Measurements from ENCODE around the gene ZFYVE19.

ZFYVE19 gene

DNA sequence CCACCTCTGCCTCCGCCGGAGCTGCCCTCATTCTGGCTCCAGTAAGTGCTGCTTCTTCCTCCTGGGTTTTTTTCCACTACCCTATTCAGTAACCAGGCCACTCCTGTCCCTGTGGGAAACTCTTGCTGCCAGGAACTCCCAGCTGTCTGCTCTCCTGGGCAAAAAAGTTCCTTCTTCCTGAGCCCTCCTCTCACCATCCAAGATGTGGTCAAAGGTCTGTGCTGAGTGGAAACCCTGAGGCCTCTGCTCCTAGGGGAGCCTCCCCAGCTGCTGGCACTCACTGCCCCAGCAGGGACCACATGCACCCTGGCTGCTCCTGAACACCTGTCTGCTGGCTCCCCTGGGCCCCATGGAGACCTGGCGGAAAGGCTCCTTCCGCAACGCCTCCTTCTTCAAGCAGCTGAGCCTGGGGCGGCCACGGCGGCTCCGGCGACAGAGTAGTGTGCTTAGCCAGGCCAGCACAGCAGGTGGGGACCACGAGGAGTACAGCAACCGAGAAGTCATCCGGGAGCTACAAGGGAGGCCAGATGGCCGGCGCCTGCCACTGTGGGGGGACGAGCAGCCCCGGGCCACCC lies 36.7 kb upstream of the ZFYVE19 start:
- H3K18ac ChIP-seq (ENCODE audit: low read length), result no peak overlapping the region
- H2BK15ac ChIP-seq (replicated peaks; ENCODE audit: low read depth), result no peak overlapping the region
- no CpG with 5 or more reads among the region's 17 CpGs for WGBS (ENCODE audit: extremely low coverage, insufficient coverage, low lambda C conversion rate)
- no peak overlapping the region for H2BK5ac ChIP-seq (ENCODE audit: low read length)
- H3K36me3 ChIP-seq (ENCODE audit: control insufficient read depth, insufficient read depth, low read length), result no peaks in the 10 kb centered on the region
- H3K79me1 ChIP-seq (ENCODE audit: low read length), result no peaks in the 10 kb centered on the region
- no peaks in the 10 kb centered on the region for H3K27me3 ChIP-seq (ENCODE audit: insufficient read depth, low read length, poor library complexity)
- no peak overlapping the region for H3K27ac ChIP-seq (ENCODE audit: low read depth, low read length)
- H2AK5ac ChIP-seq (ENCODE audit: low read length), result no peak overlapping the region
- no peak overlapping the region for H3K4ac ChIP-seq (ENCODE audit: low read depth, low read length)
- no peak overlapping the region for H3K4me3 ChIP-seq (ENCODE audit: low read length)
- no peak overlapping the region for H3K9ac ChIP-seq (ENCODE audit: low read length)
- H3K23ac ChIP-seq (ENCODE audit: low read length), result no peak overlapping the region
- no peak for DNase-seq
- H3K79me2 ChIP-seq (ENCODE audit: control insufficient read depth, insufficient read depth, low read length), result no peaks in the 10 kb centered on the region
- no peak overlapping the region for H4K8ac ChIP-seq (ENCODE audit: low read depth, low read length)
- H3K4me1 ChIP-seq (ENCODE audit: control insufficient read depth, low read depth, low read length), result peaks cover 5% of the 10 kb centered on the region
- H3K4me2 ChIP-seq (ENCODE audit: low read length), result no peak overlapping the region
- H3K56ac ChIP-seq (ENCODE audit: low read length), result no peak overlapping the region
- no peak overlapping the region for H2BK120ac ChIP-seq (ENCODE audit: low read depth, low read length)
- no peak overlapping the region for H4K5ac ChIP-seq (ENCODE audit: low read length)

DNA sequence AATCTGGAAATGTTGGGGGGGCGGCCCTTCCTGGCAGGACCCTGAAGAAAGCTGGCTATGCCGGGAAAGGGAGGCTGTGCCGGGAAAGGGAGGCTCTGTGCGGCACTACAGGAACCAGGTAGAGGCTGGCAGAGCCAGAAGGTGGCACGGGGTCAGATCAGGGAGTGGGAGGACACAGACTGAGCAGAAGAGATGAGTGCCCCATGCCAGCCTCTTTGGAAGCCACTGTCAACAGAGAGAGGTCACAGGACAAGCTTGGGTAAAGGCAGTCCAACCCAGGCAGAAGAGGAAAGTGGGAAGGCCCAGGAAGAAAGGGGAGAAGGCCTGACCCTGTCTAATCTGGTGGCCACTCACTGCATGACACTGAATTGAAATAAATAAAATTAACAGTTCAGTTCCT lies 35.6 kb upstream of the ZFYVE19 start:
- Histone ChIP-seq H3K27me3 (ENCODE audit: insufficient read depth, low read length, poor library complexity) (no peaks in the 10 kb centered on the region), H3K4ac (ENCODE audit: low read depth, low read length) (no peak overlapping the region), H3K4me3 (ENCODE audit: low read length) (no peak overlapping the region), H3K23ac (ENCODE audit: low read length) (no peak overlapping the region), H2AK5ac (ENCODE audit: low read length) (no peak overlapping the region), H3K9ac (ENCODE audit: low read length) (no peak overlapping the region), H3K18ac (ENCODE audit: low read length) (no peak overlapping the region), H3K36me3 (ENCODE audit: control insufficient read depth, insufficient read depth, low read length) (peaks cover 4% of the 10 kb centered on the region), H2BK120ac (ENCODE audit: low read depth, low read length) (no peak overlapping the region), H2BK15ac (replicated peaks; ENCODE audit: low read depth) (no peak overlapping the region), H3K27ac (ENCODE audit: low read depth, low read length) (no peak overlapping the region), H3K56ac (ENCODE audit: low read length) (no peak overlapping the region), H3K4me1 (ENCODE audit: control insufficient read depth, low read depth, low read length) (peaks cover 3% of the 10 kb centered on the region), H3K79me1 (ENCODE audit: low read length) (no peaks in the 10 kb centered on the region), H4K8ac (ENCODE audit: low read depth, low read length) (no peak overlapping the region), H2BK5ac (ENCODE audit: low read length) (no peak overlapping the region), H3K4me2 (ENCODE audit: low read length) (no peak overlapping the region), H3K79me2 (ENCODE audit: control insufficient read depth, insufficient read depth, low read length) (no peaks in the 10 kb centered on the region), H4K5ac (ENCODE audit: low read length) (no peak overlapping the region)
- no CpG with 5 or more reads among the region's 5 CpGs for WGBS (ENCODE audit: extremely low coverage, insufficient coverage, low lambda C conversion rate)
- no peak for DNase-seq

DNA sequence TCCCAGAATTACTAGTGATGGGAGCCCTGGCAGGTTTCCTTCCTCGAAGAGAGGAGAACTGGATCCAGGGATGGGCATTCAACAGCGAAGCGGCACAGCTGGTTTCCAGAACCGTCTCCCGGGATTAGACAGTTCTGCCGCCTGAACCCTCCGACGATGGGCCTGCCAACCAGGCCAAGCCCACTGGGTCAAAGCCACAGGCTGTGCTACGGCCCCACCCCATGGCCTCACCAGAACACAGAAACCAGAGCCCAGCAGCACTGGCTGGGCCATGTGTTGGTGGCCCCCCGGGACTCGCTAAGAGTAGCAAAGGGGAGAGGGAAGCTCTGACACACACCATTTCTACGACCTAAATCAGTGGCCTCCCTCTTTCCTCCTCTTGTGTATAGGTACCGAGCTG lies 34.9 kb upstream of the ZFYVE19 start:
- Histone ChIP-seq H2BK120ac (ENCODE audit: low read depth, low read length) (no peak overlapping the region), H3K4me3 (ENCODE audit: low read length) (no peak overlapping the region), H3K23ac (ENCODE audit: low read length) (no peak overlapping the region), H3K4ac (ENCODE audit: low read depth, low read length) (no peak overlapping the region), H3K9ac (ENCODE audit: low read length) (no peak overlapping the region), H3K56ac (ENCODE audit: low read length) (no peak overlapping the region), H2BK15ac (replicated peaks; ENCODE audit: low read depth) (no peak overlapping the region), H3K79me1 (ENCODE audit: low read length) (no peaks in the 10 kb centered on the region), H2AK5ac (ENCODE audit: low read length) (no peak overlapping the region), H3K4me1 (ENCODE audit: control insufficient read depth, low read depth, low read length) (peaks cover 3% of the 10 kb centered on the region), H3K27me3 (ENCODE audit: insufficient read depth, low read length, poor library complexity) (no peaks in the 10 kb centered on the region), H3K36me3 (ENCODE audit: control insufficient read depth, insufficient read depth, low read length) (peaks cover 5% of the 10 kb centered on the region), H3K79me2 (ENCODE audit: control insufficient read depth, insufficient read depth, low read length) (no peaks in the 10 kb centered on the region), H4K5ac (ENCODE audit: low read length) (no peak overlapping the region), H4K8ac (ENCODE audit: low read depth, low read length) (no peak overlapping the region), H3K27ac (ENCODE audit: low read depth, low read length) (no peak overlapping the region), H2BK5ac (ENCODE audit: low read length) (no peak overlapping the region), H3K4me2 (ENCODE audit: low read length) (no peak overlapping the region), H3K18ac (ENCODE audit: low read length) (no peak overlapping the region)
- DNase-seq, result no peak
- no CpG with 5 or more reads among the region's 13 CpGs for WGBS (ENCODE audit: extremely low coverage, insufficient coverage, low lambda C conversion rate)

DNA sequence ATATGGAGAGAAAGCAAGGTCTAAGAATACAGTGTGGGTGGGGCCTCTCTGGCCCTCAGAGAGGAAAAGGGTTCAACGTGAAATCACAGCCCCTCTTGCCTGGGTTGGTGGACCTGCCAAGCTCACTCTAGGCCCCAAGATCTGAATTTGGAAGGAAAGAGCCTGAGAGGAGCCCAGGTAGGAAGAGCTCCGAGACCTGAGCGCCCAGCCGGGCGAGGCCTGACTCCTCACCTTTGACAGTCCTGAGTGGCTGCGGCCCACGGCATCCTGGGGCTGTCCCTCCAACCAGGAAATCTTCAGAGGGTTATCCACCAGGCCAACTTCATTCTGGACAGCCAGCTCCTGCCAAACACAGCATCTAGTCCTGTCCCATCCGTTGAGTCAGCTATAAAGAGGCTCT lies 33.4 kb upstream of the ZFYVE19 start:
- Histone ChIP-seq H4K5ac (ENCODE audit: low read length) (no peak overlapping the region), H3K36me3 (ENCODE audit: control insufficient read depth, insufficient read depth, low read length) (peaks cover 5% of the 10 kb centered on the region), H3K9ac (ENCODE audit: low read length) (no peak overlapping the region), H3K18ac (ENCODE audit: low read length) (no peak overlapping the region), H2BK5ac (ENCODE audit: low read length) (no peak overlapping the region), H2AK5ac (ENCODE audit: low read length) (no peak overlapping the region), H3K4me1 (ENCODE audit: control insufficient read depth, low read depth, low read length) (no peaks in the 10 kb centered on the region), H3K79me1 (ENCODE audit: low read length) (no peaks in the 10 kb centered on the region), H3K56ac (ENCODE audit: low read length) (no peak overlapping the region), H3K4ac (ENCODE audit: low read depth, low read length) (no peak overlapping the region), H3K27ac (ENCODE audit: low read depth, low read length) (no peak overlapping the region), H3K27me3 (ENCODE audit: insufficient read depth, low read length, poor library complexity) (no peaks in the 10 kb centered on the region), H3K4me3 (ENCODE audit: low read length) (no peak overlapping the region), H4K8ac (ENCODE audit: low read depth, low read length) (no peak overlapping the region), H2BK120ac (ENCODE audit: low read depth, low read length) (no peak overlapping the region), H3K23ac (ENCODE audit: low read length) (no peak overlapping the region), H3K4me2 (ENCODE audit: low read length) (no peak overlapping the region), H2BK15ac (replicated peaks; ENCODE audit: low read depth) (no peak overlapping the region), H3K79me2 (ENCODE audit: control insufficient read depth, insufficient read depth, low read length) (no peaks in the 10 kb centered on the region)
- WGBS (ENCODE audit: extremely low coverage, insufficient coverage, low lambda C conversion rate), result no CpG with 5 or more reads among the region's 8 CpGs
- no peak for DNase-seq

DNA sequence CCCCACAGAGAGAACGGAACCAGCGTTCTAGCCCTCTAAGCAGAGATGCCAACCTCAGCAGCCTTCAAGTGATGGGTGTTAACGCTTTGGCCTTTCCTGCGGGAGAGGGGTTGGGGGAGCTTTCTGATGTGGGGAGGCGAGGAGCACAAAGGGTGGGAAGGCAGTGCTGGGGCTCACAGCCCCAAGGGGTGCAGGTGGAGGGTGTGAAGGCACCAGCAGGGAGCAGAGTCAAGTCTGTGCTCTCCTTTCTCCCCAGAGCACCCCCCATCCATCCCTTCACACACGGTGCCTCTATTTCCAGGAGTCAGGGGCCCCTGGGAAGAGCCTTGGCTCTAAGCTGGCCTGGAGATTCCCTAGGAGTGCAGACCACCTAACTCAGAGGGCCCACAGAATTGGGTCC lies 33.0 kb upstream of the ZFYVE19 start:
- Histone ChIP-seq H2BK15ac (replicated peaks; ENCODE audit: low read depth) (no peak overlapping the region), H3K4me1 (ENCODE audit: control insufficient read depth, low read depth, low read length) (no peaks in the 10 kb centered on the region), H2BK120ac (ENCODE audit: low read depth, low read length) (no peak overlapping the region), H3K27me3 (ENCODE audit: insufficient read depth, low read length, poor library complexity) (no peaks in the 10 kb centered on the region), H3K4me2 (ENCODE audit: low read length) (no peak overlapping the region), H3K79me1 (ENCODE audit: low read length) (no peaks in the 10 kb centered on the region), H3K79me2 (ENCODE audit: control insufficient read depth, insufficient read depth, low read length) (no peaks in the 10 kb centered on the region), H3K23ac (ENCODE audit: low read length) (no peak overlapping the region), H4K8ac (ENCODE audit: low read depth, low read length) (no peak overlapping the region), H3K18ac (ENCODE audit: low read length) (no peak overlapping the region), H3K9ac (ENCODE audit: low read length) (no peak overlapping the region), H3K4me3 (ENCODE audit: low read length) (no peak overlapping the region), H3K4ac (ENCODE audit: low read depth, low read length) (no peak overlapping the region), H3K36me3 (ENCODE audit: control insufficient read depth, insufficient read depth, low read length) (peaks cover 5% of the 10 kb centered on the region), H3K27ac (ENCODE audit: low read depth, low read length) (no peak overlapping the region), H2AK5ac (ENCODE audit: low read length) (no peak overlapping the region), H3K56ac (ENCODE audit: low read length) (no peak overlapping the region), H2BK5ac (ENCODE audit: low read length) (no peak overlapping the region), H4K5ac (ENCODE audit: low read length) (no peak overlapping the region)
- no peak for DNase-seq
- WGBS (ENCODE audit: extremely low coverage, insufficient coverage, low lambda C conversion rate), result no CpG with 5 or more reads among the region's 6 CpGs

DNA sequence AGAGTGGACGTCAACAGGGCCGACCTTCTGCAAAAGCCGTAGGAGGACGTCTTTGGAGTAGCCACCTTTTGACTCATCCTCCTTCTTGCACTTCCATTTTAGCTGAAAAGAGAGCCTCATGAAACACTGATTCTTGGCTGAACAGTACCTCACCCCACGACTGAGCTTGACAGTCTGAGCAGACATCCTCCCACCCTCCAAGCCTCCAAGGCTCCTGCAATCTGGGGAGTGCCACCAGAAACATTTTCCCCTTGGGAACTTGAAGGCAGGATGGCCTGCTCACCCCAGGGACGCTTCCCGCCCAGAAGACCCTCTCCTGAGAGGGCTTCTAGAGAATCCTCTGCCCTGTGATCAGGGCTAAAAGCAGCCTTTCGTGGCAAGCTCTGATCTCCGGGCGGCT lies 31.9 kb upstream of the ZFYVE19 start:
- Histone ChIP-seq H3K4me2 (ENCODE audit: low read length) (no peak overlapping the region), H3K4me3 (ENCODE audit: low read length) (no peak overlapping the region), H3K23ac (ENCODE audit: low read length) (no peak overlapping the region), H3K79me2 (ENCODE audit: control insufficient read depth, insufficient read depth, low read length) (no peaks in the 10 kb centered on the region), H2AK5ac (ENCODE audit: low read length) (no peak overlapping the region), H4K8ac (ENCODE audit: low read depth, low read length) (no peak overlapping the region), H3K4me1 (ENCODE audit: control insufficient read depth, low read depth, low read length) (no peaks in the 10 kb centered on the region), H3K4ac (ENCODE audit: low read depth, low read length) (no peak overlapping the region), H3K27me3 (ENCODE audit: insufficient read depth, low read length, poor library complexity) (no peaks in the 10 kb centered on the region), H2BK5ac (ENCODE audit: low read length) (no peak overlapping the region), H2BK120ac (ENCODE audit: low read depth, low read length) (no peak overlapping the region), H3K56ac (ENCODE audit: low read length) (no peak overlapping the region), H3K36me3 (ENCODE audit: control insufficient read depth, insufficient read depth, low read length) (peaks cover 5% of the 10 kb centered on the region), H2BK15ac (replicated peaks; ENCODE audit: low read depth) (no peak overlapping the region), H3K79me1 (ENCODE audit: low read length) (no peaks in the 10 kb centered on the region), H3K18ac (ENCODE audit: low read length) (no peak overlapping the region), H3K27ac (ENCODE audit: low read depth, low read length) (no peak overlapping the region), H3K9ac (ENCODE audit: low read length) (no peak overlapping the region), H4K5ac (ENCODE audit: low read length) (no peak overlapping the region)
- no peak for DNase-seq
- no CpG with 5 or more reads among the region's 10 CpGs for WGBS (ENCODE audit: extremely low coverage, insufficient coverage, low lambda C conversion rate)
